ENCODE data around the gene ELF1.

Gene ELF1

DNA sequence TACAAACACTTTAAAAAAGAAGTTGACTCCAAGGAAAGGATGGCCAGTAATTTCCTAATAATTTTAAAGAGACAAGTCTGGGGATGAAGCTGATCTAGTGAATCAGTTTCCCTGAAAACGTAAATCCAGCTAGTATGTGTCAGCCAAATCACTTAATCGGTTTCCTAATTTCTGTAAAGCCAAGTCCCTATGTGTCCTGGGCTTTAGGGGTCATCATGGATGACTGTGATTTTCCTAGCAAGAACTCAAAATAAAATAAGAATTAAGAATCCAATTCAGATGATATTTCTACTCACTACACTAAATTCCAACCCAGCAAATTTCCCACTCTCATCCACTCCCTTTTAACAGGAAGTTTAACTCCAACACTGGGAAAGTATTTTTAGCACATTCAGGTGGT, 35.9 kb downstream of the ELF1 start:
- no peak for DNase-seq
- Histone ChIP-seq H3K4me1 (ENCODE audit: low read length) (peaks cover 35% of the 10 kb centered on the region), H3K36me3 (replicated peaks; ENCODE audit: insufficient read depth, low read length) (no peaks in the 10 kb centered on the region; the same call in 1 of the 2 replicates), H3K4me2 (ENCODE audit: low read depth, low read length) (peak overlapping the region; percentile 91), H3K9me2 (replicated peaks; ENCODE audit: insufficient read depth, low read length) (no peaks in the 10 kb centered on the region), H4K20me1 (ENCODE audit: insufficient read depth, low read length) (no peaks in the 10 kb centered on the region), H3K4me3 (ENCODE audit: low read length) (peak overlapping the region; percentile 29; the same call in 1 of the 2 replicates), H3K27ac (ENCODE audit: low read length) (peak overlapping the region; percentile 97), H3K9ac (ENCODE audit: low read length) (peak overlapping the region; percentile 52), H3K79me2 (ENCODE audit: low read length) (peaks cover 89% of the 10 kb centered on the region), H3K9me3 (replicated peaks; ENCODE audit: insufficient read depth, low read length) (no peaks in the 10 kb centered on the region), H3K27me3 (replicated peaks; ENCODE audit: insufficient read depth, low read length) (no peaks in the 10 kb centered on the region), H3F3A (ENCODE audit: insufficient read depth, low read length) (peaks cover 41% of the 10 kb centered on the region), H2AFZ (ENCODE audit: low read length) (no peak overlapping the region)
- no peak for TF ChIP-seq EZH2 (optimal IDR thresholded peaks at IDR 0.05; ENCODE audit: low read depth, low read length)
- TF ChIP-seq, protein P1, sequence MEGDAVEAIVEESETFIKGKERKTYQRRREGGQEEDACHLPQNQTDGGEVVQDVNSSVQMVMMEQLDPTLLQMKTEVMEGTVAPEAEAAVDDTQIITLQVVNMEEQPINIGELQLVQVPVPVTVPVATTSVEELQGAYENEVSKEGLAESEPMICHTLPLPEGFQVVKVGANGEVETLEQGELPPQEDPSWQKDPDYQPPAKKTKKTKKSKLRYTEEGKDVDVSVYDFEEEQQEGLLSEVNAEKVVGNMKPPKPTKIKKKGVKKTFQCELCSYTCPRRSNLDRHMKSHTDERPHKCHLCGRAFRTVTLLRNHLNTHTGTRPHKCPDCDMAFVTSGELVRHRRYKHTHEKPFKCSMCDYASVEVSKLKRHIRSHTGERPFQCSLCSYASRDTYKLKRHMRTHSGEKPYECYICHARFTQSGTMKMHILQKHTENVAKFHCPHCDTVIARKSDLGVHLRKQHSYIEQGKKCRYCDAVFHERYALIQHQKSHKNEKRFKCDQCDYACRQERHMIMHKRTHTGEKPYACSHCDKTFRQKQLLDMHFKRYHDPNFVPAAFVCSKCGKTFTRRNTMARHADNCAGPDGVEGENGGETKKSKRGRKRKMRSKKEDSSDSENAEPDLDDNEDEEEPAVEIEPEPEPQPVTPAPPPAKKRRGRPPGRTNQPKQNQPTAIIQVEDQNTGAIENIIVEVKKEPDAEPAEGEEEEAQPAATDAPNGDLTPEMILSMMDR (IDR thresholded peaks at IDR 0.05; ENCODE audit: low read length) = no peak
- TF ChIP-seq EZH2phosphoT487 (IDR thresholded peaks at IDR 0.05; ENCODE audit: low read length) = no peak

DNA sequence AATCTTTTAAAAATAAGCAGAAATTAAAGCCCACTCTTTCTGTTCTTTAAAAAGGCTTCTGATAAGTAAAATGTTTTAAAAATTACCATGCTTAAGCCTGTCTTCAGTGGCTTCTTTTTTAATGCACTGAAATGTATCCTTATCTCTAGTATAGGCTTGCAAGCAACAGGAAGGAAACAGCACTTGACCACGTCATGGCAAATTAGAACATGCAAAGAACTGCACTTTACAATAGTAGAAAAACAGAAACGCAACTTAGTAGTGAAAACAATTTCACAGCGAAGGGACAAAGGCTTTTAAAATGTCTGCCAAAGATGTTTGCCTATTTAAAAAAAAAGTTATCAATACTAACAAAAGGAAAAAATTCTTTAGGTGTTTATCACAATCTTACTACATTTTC, 36.3 kb downstream of the ELF1 start:
- peak overlapping the region; percentile 29; the same call in 1 of the 2 replicates for H3K4me3 ChIP-seq (ENCODE audit: low read length)
- no peaks in the 10 kb centered on the region for H3K9me2 ChIP-seq (replicated peaks; ENCODE audit: insufficient read depth, low read length)
- H3K27me3 ChIP-seq (replicated peaks; ENCODE audit: insufficient read depth, low read length) = no peaks in the 10 kb centered on the region
- peaks cover 41% of the 10 kb centered on the region for H3F3A ChIP-seq (ENCODE audit: insufficient read depth, low read length)
- H3K4me1 ChIP-seq (ENCODE audit: low read length) = peaks cover 30% of the 10 kb centered on the region
- H3K9ac ChIP-seq (ENCODE audit: low read length) = peak overlapping the region; percentile 52
- TF ChIP-seq EZH2phosphoT487 (IDR thresholded peaks at IDR 0.05; ENCODE audit: low read length) = no peak
- TF ChIP-seq EZH2 (optimal IDR thresholded peaks at IDR 0.05; ENCODE audit: low read depth, low read length) = no peak
- TF ChIP-seq, protein P1 (IDR thresholded peaks at IDR 0.05; ENCODE audit: low read length) = no peak
- H3K4me2 ChIP-seq (ENCODE audit: low read depth, low read length) = peak overlapping the region; percentile 91
- H3K9me3 ChIP-seq (replicated peaks; ENCODE audit: insufficient read depth, low read length) = no peaks in the 10 kb centered on the region
- H4K20me1 ChIP-seq (ENCODE audit: insufficient read depth, low read length) = no peaks in the 10 kb centered on the region
- DNase-seq = peak; percentile 78
- no peaks in the 10 kb centered on the region; the same call in 1 of the 2 replicates for H3K36me3 ChIP-seq (replicated peaks; ENCODE audit: insufficient read depth, low read length)
- peak overlapping the region; percentile 97 for H3K27ac ChIP-seq (ENCODE audit: low read length)
- peaks cover 89% of the 10 kb centered on the region for H3K79me2 ChIP-seq (ENCODE audit: low read length)
- H2AFZ ChIP-seq (ENCODE audit: low read length) = no peak overlapping the region

- Histone ChIP-seq H3K79me2 (ENCODE audit: low read length) (peaks cover 90% of the 10 kb centered on the region), H3K4me1 (ENCODE audit: low read length) (peaks cover 30% of the 10 kb centered on the region), H2AFZ (ENCODE audit: low read length) (no peak overlapping the region), H3K36me3 (replicated peaks; ENCODE audit: insufficient read depth, low read length) (no peaks in the 10 kb centered on the region; the same call in 1 of the 2 replicates), H3K9ac (ENCODE audit: low read length) (no peak overlapping the region), H4K20me1 (ENCODE audit: insufficient read depth, low read length) (no peaks in the 10 kb centered on the region), H3F3A (ENCODE audit: insufficient read depth, low read length) (peaks cover 37% of the 10 kb centered on the region), H3K4me2 (ENCODE audit: low read depth, low read length) (peak overlapping the region; percentile 37; the same call in 1 of the 2 replicates), H3K27ac (ENCODE audit: low read length) (peak overlapping the region; percentile 97; the same call in 1 of the 2 replicates), H3K9me3 (replicated peaks; ENCODE audit: insufficient read depth, low read length) (no peaks in the 10 kb centered on the region), H3K4me3 (ENCODE audit: low read length) (no peak overlapping the region; the same call in 1 of the 2 replicates), H3K9me2 (replicated peaks; ENCODE audit: insufficient read depth, low read length) (no peaks in the 10 kb centered on the region), H3K27me3 (replicated peaks; ENCODE audit: insufficient read depth, low read length) (no peaks in the 10 kb centered on the region)
- no peak for DNase-seq
- TF ChIP-seq EZH2 (optimal IDR thresholded peaks at IDR 0.05; ENCODE audit: low read depth, low read length) (no peak), EZH2phosphoT487 (IDR thresholded peaks at IDR 0.05; ENCODE audit: low read length) (no peak)
- TF ChIP-seq, protein P1 (IDR thresholded peaks at IDR 0.05; ENCODE audit: low read length) = no peak
These were observed 37.2 kb downstream of the ELF1 start for GRCh38 chr13:40981949-40982348.

All from MM.1S (cell line).